ENCODE measurements around the gene HOXB4. TPM values are rescaled to one million over a fixed set of nuclear protein-coding genes. Genes with fewer than 3 reads are reported as not detected.

HOXB4 gene
- under 0.01 TPM in 1 of 2 replicates, not detected in the other for total RNA-seq

GRCh38 chr17:48577946-48578615 lies at the start of gene HOXB4:
Gene HOXB4, minus strand, starts transcription at chr17:48578350. Its CDS starts 31 bp downstream, at chr17:48578319.

GRCh38 chr17:48626245-48627117 lies 48.3 kb upstream of the HOXB4 start, which contains the start of gene HOXB9:
Gene HOXB9, minus strand, starts transcription at chr17:48626358. Its CDS starts 89 bp downstream, at chr17:48626269.

GRCh38 chr17:48615047-48615962 lies 37.2 kb upstream of the HOXB4 start, which contains the start of gene HOXB8:
Gene HOXB8, minus strand, starts transcription at chr17:48615292. Its CDS starts 588 bp downstream, at chr17:48614704.

GRCh38 chr17:48610282-48611211 lies 32.4 kb upstream of the HOXB4 start, which contains the start of gene HOXB7:
Gene HOXB7, minus strand, starts transcription at chr17:48611017. Its CDS starts 99 bp downstream, at chr17:48610918.

DNA sequence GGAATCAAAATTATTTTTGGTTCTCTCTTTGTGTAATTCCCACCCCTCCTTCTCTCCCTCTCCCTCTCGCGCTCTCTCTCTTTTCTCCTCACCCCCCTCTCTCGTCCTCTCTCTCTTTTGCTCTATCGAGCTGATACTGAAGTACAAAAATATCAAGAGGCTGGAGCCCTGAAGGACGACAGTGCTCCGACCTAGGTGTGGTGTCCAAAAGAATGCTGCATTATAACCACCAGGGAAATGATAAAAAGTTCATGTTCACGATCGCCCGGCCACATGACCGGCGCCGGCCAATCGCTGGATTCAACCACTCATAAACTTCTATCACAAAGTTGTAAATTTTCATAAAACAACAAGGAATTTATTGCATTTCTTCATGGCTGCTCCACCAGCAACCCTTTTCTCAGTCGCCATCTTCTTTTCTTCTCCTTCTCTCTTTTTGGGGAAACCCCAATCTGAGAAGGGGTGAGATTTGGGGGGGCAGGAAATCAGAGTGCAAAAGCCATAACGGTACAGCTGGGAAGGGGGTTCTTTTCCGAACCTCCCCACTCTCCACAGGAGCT lies 26.7 kb upstream of the HOXB4 start, which contains the start of gene HOXB6:
Gene HOXB6 (minus strand): TSS at position 217 of the 560 bp plus-strand sequence. CDS start 6,836 bp downstream, outside the sequence.

GRCh38 chr17:48593126-48593829 lies 15.1 kb upstream of the HOXB4 start, which contains the start of gene HOXB5:
Gene HOXB5, minus strand, starts transcription at chr17:48593779. Its CDS starts 97 bp downstream, at chr17:48593682.

GRCh38 chr17:48589831-48590606 lies 11.9 kb upstream of the HOXB4 start, which contains the start of gene HOXB3:
Gene HOXB3, minus strand, starts transcription at chr17:48590241. Its CDS starts 37,767 bp downstream, at chr17:48552474.

GRCh38 chr17:48545022-48545375 lies 33.2 kb downstream of the HOXB4 start, which contains the start of gene HOXB2:
Gene HOXB2, minus strand, starts transcription at chr17:48545109. Its CDS starts 198 bp downstream, at chr17:48544911.

DNA sequence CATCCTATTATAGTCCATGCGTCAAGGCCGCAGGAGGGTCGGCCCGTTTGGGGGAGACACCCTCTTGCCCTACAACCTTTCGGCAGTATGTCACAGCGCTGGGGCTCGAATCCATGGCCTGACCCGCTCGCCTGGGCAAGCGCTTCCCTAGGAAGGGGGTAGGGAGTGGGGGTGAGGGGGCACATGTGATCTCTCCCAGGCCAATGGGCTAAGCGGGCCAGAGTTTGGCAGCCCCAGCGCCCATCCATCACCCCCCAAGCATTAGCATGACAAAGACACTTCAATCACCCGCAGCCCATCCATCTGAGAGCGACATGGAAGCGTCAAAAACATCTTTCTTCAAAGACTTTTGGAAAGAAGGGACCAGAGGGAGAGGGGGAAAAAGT lies 47.3 kb downstream of the HOXB4 start, which contains the start of gene HOXB1:
Gene HOXB1 (minus strand): TSS at position 125 of the 386 bp plus-strand sequence. CDS start 107 bp downstream, at position 18.

Other genes starting within 250 kb of the HOXB4 start
- gene SKAP1, start 148.1 kb downstream of the HOXB4 start, total RNA-seq: not detected in 2 replicates
- gene HOXB1, start 47.3 kb downstream of the HOXB4 start, total RNA-seq: not detected in 2 replicates
- 0.55 and 0.85 TPM in 2 replicates for gene HOXB2, start 33.2 kb downstream of the HOXB4 start, total RNA-seq
- under 0.01 and 0.28 TPM in 2 replicates for gene HOXB3, start 11.9 kb upstream of the HOXB4 start, total RNA-seq
- not detected in 2 replicates for gene HOXB5, start 15.4 kb upstream of the HOXB4 start, total RNA-seq
- 0.09 TPM in 1 of 2 replicates, not detected in the other for gene HOXB6, start 26.6 kb upstream of the HOXB4 start, total RNA-seq
- gene HOXB7, start 32.7 kb upstream of the HOXB4 start, total RNA-seq: not detected in 2 replicates
- not detected in 2 replicates for gene HOXB8, start 36.9 kb upstream of the HOXB4 start, total RNA-seq
- not detected in 2 replicates for gene HOXB9, start 48.0 kb upstream of the HOXB4 start, total RNA-seq
- not detected in 2 replicates for gene PRAC1, start 144.2 kb upstream of the HOXB4 start, total RNA-seq
- gene PRAC2, start 144.8 kb upstream of the HOXB4 start, total RNA-seq: 0.46 TPM in 1 of 2 replicates, not detected in the other
- 0.28 and 0.74 TPM in 2 replicates for gene HOXB13, start 150.4 kb upstream of the HOXB4 start, total RNA-seq
- 0.18 and 0.57 TPM in 2 replicates for gene TTLL6, start 238.9 kb upstream of the HOXB4 start, total RNA-seq